ENCODE results near the gene REXO1. TPM values are rescaled to one million over a fixed set of nuclear protein-coding genes. Genes with fewer than 3 reads are reported as not detected.

Gene REXO1
- total and polyA plus RNA-seq, 2 experiments from 2014 or later: 19.2 to 39.7 TPM

- H3K4me3 ChIP-seq: no peak overlapping the region
- no peak for TF ChIP-seq CTCF (IDR thresholded peaks at IDR 0.05; ENCODE audit: low read depth, low read length)
These were observed 38.6 kb downstream of the REXO1 start for GRCh38 chr19:1809678-1810077.

GRCh38 chr19:1808395-1808731 lies 39.9 kb downstream of the REXO1 start:
- no peak overlapping the region for H3K4me3 ChIP-seq
- no peak for TF ChIP-seq CTCF (IDR thresholded peaks at IDR 0.05; ENCODE audit: low read depth, low read length)
- H3K4me1 ChIP-seq (ENCODE audit: low read depth): no peaks in the 10 kb centered on the region
- H3K36me3 ChIP-seq: no peaks in the 10 kb centered on the region
- H3K27ac ChIP-seq: no peak overlapping the region
- no peak for DNase-seq (ENCODE audit: low read depth in 1 of 2, low spot score in 1 of 2)
- no peaks in the 10 kb centered on the region for H3K27me3 ChIP-seq
- H3K9me3 ChIP-seq (ENCODE audit: low read depth): no peaks in the 10 kb centered on the region

More at GRCh38 chr19:1809678-1810077, 38.6 kb downstream of the REXO1 start:
- no peak for DNase-seq (ENCODE audit: low read depth in 1 of 2, low spot score in 1 of 2)
- no peaks in the 10 kb centered on the region for H3K4me1 ChIP-seq (ENCODE audit: low read depth)
- no peaks in the 10 kb centered on the region for H3K27me3 ChIP-seq
- no peaks in the 10 kb centered on the region for H3K9me3 ChIP-seq (ENCODE audit: low read depth)
- no peak overlapping the region for H3K27ac ChIP-seq
- H3K36me3 ChIP-seq: no peaks in the 10 kb centered on the region

- H3K4me1 ChIP-seq (ENCODE audit: low read depth): no peaks in the 10 kb centered on the region
- no peaks in the 10 kb centered on the region for H3K27me3 ChIP-seq
- DNase-seq (ENCODE audit: low read depth in 1 of 2, low spot score in 1 of 2): no peak
- no peak overlapping the region for H3K27ac ChIP-seq
- no peak for TF ChIP-seq CTCF (IDR thresholded peaks at IDR 0.05; ENCODE audit: low read depth, low read length)
- H3K4me3 ChIP-seq: no peak overlapping the region
- H3K9me3 ChIP-seq (ENCODE audit: low read depth): no peaks in the 10 kb centered on the region
- H3K36me3 ChIP-seq: no peaks in the 10 kb centered on the region
These were observed 40.4 kb downstream of the REXO1 start for GRCh38 chr19:1807695-1808394.

GRCh38 chr19:1807030-1807694 lies 41.1 kb downstream of the REXO1 start:
- Histone ChIP-seq H3K9me3 (ENCODE audit: low read depth) (no peaks in the 10 kb centered on the region), H3K4me1 (ENCODE audit: low read depth) (no peaks in the 10 kb centered on the region), H3K36me3 (no peaks in the 10 kb centered on the region), H3K27ac (no peak overlapping the region), H3K4me3 (no peak overlapping the region), H3K27me3 (no peaks in the 10 kb centered on the region)
- no peak for DNase-seq (ENCODE audit: low read depth in 1 of 2, low spot score in 1 of 2)
- TF ChIP-seq CTCF (IDR thresholded peaks at IDR 0.05; ENCODE audit: low read depth, low read length): no peak

- Histone ChIP-seq H3K36me3 (no peaks in the 10 kb centered on the region), H3K4me1 (ENCODE audit: low read depth) (no peaks in the 10 kb centered on the region), H3K4me3 (no peak overlapping the region), H3K9me3 (ENCODE audit: low read depth) (no peaks in the 10 kb centered on the region), H3K27me3 (no peaks in the 10 kb centered on the region), H3K27ac (no peak overlapping the region)
- no peak for DNase-seq (ENCODE audit: low read depth in 1 of 2, low spot score in 1 of 2)
- no peak for TF ChIP-seq CTCF (IDR thresholded peaks at IDR 0.05; ENCODE audit: low read depth, low read length)
These were observed 41.9 kb downstream of the REXO1 start for GRCh38 chr19:1806184-1807029.

All from cardiac muscle cell (in vitro differentiated cells and primary cell).